ENCODE data around the gene PLCL2.

The PLCL2 gene

GRCh38 chr3:17065881-17066280, 181.1 kb downstream of the PLCL2 start:
- Histone ChIP-seq H3K27me3 (ENCODE audit: low read length) (no peaks in the 10 kb centered on the region), H3K36me3 (ENCODE audit: low read length) (no peaks in the 10 kb centered on the region), H4K20me1 (ENCODE audit: low read depth, low read length) (no peaks in the 10 kb centered on the region), H3K4me2 (ENCODE audit: low read depth, low read length, poor library complexity, severe bottlenecking) (no peak overlapping the region), H3K4me3 (ENCODE audit: insufficient read depth, low read length, poor library complexity, severe bottlenecking) (no peak overlapping the region), H3K79me2 (ENCODE audit: insufficient read depth, low read length) (no peaks in the 10 kb centered on the region), H3K9me3 (ENCODE audit: insufficient read depth, low read length) (no peaks in the 10 kb centered on the region), H3K9me2 (replicated peaks; ENCODE audit: insufficient read depth, low read length) (no peaks in the 10 kb centered on the region), H3K9ac (ENCODE audit: low read length) (no peak overlapping the region), H2AFZ (ENCODE audit: low read depth, low read length, severe bottlenecking) (no peak overlapping the region), H3K27ac (ENCODE audit: low read depth, low read length) (no peak overlapping the region), H3F3A (ENCODE audit: insufficient read depth) (no peaks in the 10 kb centered on the region)
- TF ChIP-seq EZH2phosphoT487 (conservative IDR thresholded peaks at IDR 0.05; ENCODE audit: low read length): no peak
- TF ChIP-seq, protein P1, sequence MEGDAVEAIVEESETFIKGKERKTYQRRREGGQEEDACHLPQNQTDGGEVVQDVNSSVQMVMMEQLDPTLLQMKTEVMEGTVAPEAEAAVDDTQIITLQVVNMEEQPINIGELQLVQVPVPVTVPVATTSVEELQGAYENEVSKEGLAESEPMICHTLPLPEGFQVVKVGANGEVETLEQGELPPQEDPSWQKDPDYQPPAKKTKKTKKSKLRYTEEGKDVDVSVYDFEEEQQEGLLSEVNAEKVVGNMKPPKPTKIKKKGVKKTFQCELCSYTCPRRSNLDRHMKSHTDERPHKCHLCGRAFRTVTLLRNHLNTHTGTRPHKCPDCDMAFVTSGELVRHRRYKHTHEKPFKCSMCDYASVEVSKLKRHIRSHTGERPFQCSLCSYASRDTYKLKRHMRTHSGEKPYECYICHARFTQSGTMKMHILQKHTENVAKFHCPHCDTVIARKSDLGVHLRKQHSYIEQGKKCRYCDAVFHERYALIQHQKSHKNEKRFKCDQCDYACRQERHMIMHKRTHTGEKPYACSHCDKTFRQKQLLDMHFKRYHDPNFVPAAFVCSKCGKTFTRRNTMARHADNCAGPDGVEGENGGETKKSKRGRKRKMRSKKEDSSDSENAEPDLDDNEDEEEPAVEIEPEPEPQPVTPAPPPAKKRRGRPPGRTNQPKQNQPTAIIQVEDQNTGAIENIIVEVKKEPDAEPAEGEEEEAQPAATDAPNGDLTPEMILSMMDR (IDR thresholded peaks at IDR 0.05; ENCODE audit: insufficient read depth, low read length, poor library complexity, severe bottlenecking): no peak

DNA sequence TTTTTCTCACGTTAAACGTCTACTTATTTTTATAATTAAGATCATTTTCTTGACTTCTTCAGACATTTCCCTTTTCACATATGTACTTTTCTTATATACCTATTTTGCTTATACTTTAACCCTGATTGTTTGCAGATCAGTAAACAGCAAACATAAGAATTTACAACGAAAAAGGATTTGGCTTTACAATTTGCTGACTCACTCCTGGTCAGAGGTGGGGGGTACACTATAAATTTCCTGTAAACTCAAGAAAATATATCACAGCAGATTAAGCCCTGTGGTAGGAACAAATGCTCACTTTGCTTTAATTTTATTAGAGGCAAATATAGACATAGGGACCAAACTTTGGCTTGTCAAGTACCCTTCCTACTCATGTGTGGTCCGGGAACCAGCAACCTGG, 185.0 kb downstream of the PLCL2 start:
- no peaks in the 10 kb centered on the region for H3K36me3 ChIP-seq (ENCODE audit: low read length)
- H3K4me2 ChIP-seq (ENCODE audit: low read depth, low read length, poor library complexity, severe bottlenecking): no peak overlapping the region
- H3K9ac ChIP-seq (ENCODE audit: low read length): no peak overlapping the region
- H3K79me2 ChIP-seq (ENCODE audit: insufficient read depth, low read length): no peaks in the 10 kb centered on the region
- TF ChIP-seq, protein P1 (IDR thresholded peaks at IDR 0.05; ENCODE audit: insufficient read depth, low read length, poor library complexity, severe bottlenecking): no peak
- no peak for TF ChIP-seq EZH2phosphoT487 (conservative IDR thresholded peaks at IDR 0.05; ENCODE audit: low read length)
- no peak overlapping the region for H3K4me3 ChIP-seq (ENCODE audit: insufficient read depth, low read length, poor library complexity, severe bottlenecking)
- H3K27me3 ChIP-seq (ENCODE audit: low read length): no peaks in the 10 kb centered on the region
- H2AFZ ChIP-seq (ENCODE audit: low read depth, low read length, severe bottlenecking): no peak overlapping the region
- no peaks in the 10 kb centered on the region for H3K9me2 ChIP-seq (replicated peaks; ENCODE audit: insufficient read depth, low read length)
- no peaks in the 10 kb centered on the region for H3K9me3 ChIP-seq (ENCODE audit: insufficient read depth, low read length)
- no peaks in the 10 kb centered on the region for H4K20me1 ChIP-seq (ENCODE audit: low read depth, low read length)
- H3F3A ChIP-seq (ENCODE audit: insufficient read depth): no peaks in the 10 kb centered on the region
- H3K27ac ChIP-seq (ENCODE audit: low read depth, low read length): no peak overlapping the region

DNA sequence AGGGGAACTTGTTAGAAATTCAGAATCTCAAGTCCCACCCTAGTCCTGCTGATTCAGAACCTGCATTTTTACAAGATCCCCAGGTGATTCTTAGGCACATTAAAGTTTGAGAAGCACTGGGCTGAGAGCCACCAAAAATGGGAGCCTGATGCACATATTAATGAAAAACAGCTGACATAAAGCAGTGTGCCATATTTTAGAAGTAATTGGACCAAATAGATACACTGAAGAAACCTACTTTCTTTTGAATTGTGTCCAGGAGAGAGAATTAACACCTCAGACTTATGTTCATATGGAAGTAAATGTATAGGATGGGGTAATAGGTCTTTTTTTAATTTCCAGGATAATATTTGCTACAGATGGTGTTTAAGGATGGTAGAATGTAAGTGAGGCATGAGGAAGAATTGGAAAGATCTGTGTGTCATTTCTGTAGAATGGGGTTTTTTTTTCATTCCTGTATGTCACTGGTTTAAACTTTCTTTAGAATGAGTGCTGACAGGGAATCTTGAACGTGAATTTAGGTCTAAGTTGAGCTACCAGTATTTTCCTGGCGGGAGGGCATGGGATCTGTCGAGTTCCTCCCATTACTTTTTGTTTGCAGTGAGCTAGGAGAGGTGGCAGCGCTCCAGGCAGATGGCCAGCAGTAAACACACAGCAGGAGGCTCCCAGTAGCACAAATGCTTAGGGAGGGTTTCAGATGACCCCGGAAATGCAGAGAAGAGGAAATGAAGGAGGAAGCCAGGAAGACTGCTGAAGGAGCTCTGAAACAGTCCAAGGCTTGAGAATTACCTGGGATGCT, 185.6 kb downstream of the PLCL2 start:
- H3K36me3 ChIP-seq (ENCODE audit: low read length): no peaks in the 10 kb centered on the region
- TF ChIP-seq, protein P1 (IDR thresholded peaks at IDR 0.05; ENCODE audit: insufficient read depth, low read length, poor library complexity, severe bottlenecking): no peak
- no peak for TF ChIP-seq EZH2phosphoT487 (conservative IDR thresholded peaks at IDR 0.05; ENCODE audit: low read length)
- H3K27ac ChIP-seq (ENCODE audit: low read depth, low read length): no peak overlapping the region
- no peak overlapping the region for H3K4me2 ChIP-seq (ENCODE audit: low read depth, low read length, poor library complexity, severe bottlenecking)
- H3K27me3 ChIP-seq (ENCODE audit: low read length): no peaks in the 10 kb centered on the region
- no peak overlapping the region for H3K9ac ChIP-seq (ENCODE audit: low read length)
- H3F3A ChIP-seq (ENCODE audit: insufficient read depth): no peaks in the 10 kb centered on the region
- H4K20me1 ChIP-seq (ENCODE audit: low read depth, low read length): no peaks in the 10 kb centered on the region
- no peak overlapping the region for H2AFZ ChIP-seq (ENCODE audit: low read depth, low read length, severe bottlenecking)
- no peaks in the 10 kb centered on the region for H3K9me3 ChIP-seq (ENCODE audit: insufficient read depth, low read length)
- H3K9me2 ChIP-seq (replicated peaks; ENCODE audit: insufficient read depth, low read length): no peaks in the 10 kb centered on the region
- no peaks in the 10 kb centered on the region for H3K79me2 ChIP-seq (ENCODE audit: insufficient read depth, low read length)
- no peak overlapping the region for H3K4me3 ChIP-seq (ENCODE audit: insufficient read depth, low read length, poor library complexity, severe bottlenecking)

Data from SU-DHL-6 (cell line).